HEK293 (cell line): Measurements from ENCODE around the gene SLC25A39.

Experiments used
- GLI2 ChIP-seq: fragments of 450-650 bp; formaldehyde crosslinking; IDR thresholded peaks from 2 replicates; pipeline ENCODE4; 2017; ENCODE audit warnings: missing biosample characterization, missing genetic modification characterization, low read depth, borderline replicate concordance
- GLIS1 ChIP-seq: fragments of 450-650 bp; formaldehyde crosslinking; IDR thresholded peaks from 2 replicates; pipeline ENCODE4 v1.5.1; 2016; ENCODE audit warnings: missing biosample characterization, missing genetic modification characterization
- GLIS2 ChIP-seq: fragments of 450-650 bp; formaldehyde crosslinking; IDR thresholded peaks from 2 replicates; pipeline ENCODE4 v1.5.1; 2016; ENCODE audit warnings: missing biosample characterization, missing genetic modification characterization
- HOXD13 ChIP-seq: sonication (generic); formaldehyde crosslinking; IDR thresholded peaks from 2 replicates; pipeline ENCODE4 v1.8.0; 2022; ENCODE audit warnings: missing genetic modification reagents, borderline replicate concordance
- MYNN ChIP-seq: fragments of 450-650 bp; formaldehyde crosslinking; IDR thresholded peaks from 2 replicates; pipeline ENCODE4 v1.5.1; 2016; ENCODE audit warnings: missing biosample characterization, missing genetic modification characterization, borderline replicate concordance
- OSR2 ChIP-seq: fragments of 450-650 bp; formaldehyde crosslinking; IDR thresholded peaks from 2 replicates; pipeline ENCODE4 v1.5.1; 2016; ENCODE audit warnings: missing biosample characterization, missing genetic modification characterization
- PBX3 ChIP-seq: sonication (generic); formaldehyde crosslinking; IDR thresholded peaks from 2 replicates; pipeline ENCODE4 v1.8.1; 2022; ENCODE audit warnings: mild to moderate bottlenecking, moderate library complexity, missing genetic modification reagents
- REST ChIP-seq: fragments of 450-650 bp; formaldehyde crosslinking; IDR thresholded peaks from 2 replicates; pipeline ENCODE4 v1.5.1; 2016; ENCODE audit warnings: missing biosample characterization, missing genetic modification characterization
- SP3 ChIP-seq: fragments of 450-650 bp; formaldehyde crosslinking; IDR thresholded peaks from 2 replicates; pipeline ENCODE4 v1.5.1; 2016; ENCODE audit warnings: missing biosample characterization, missing genetic modification characterization
- ZBTB10 ChIP-seq: fragments of 450-650 bp; formaldehyde crosslinking; IDR thresholded peaks from 2 replicates; pipeline ENCODE4 v1.5.1; 2016; ENCODE audit warnings: missing biosample characterization, missing genetic modification characterization
- ZBTB7A ChIP-seq: fragments of 450-650 bp; formaldehyde crosslinking; IDR thresholded peaks from 2 replicates; pipeline ENCODE4 v1.5.1; 2016; ENCODE audit warnings: low read depth, missing biosample characterization, missing genetic modification characterization
- ZNF155 ChIP-seq: fragments of 450-650 bp; formaldehyde crosslinking; IDR thresholded peaks from 2 replicates; pipeline ENCODE4 v1.5.1; 2016; ENCODE audit warnings: missing biosample characterization, missing genetic modification characterization
- ZNF175 ChIP-seq: fragments of 450-650 bp; formaldehyde crosslinking; IDR thresholded peaks from 2 replicates; pipeline ENCODE4 v1.5.1; 2016; ENCODE audit warnings: missing biosample characterization, missing genetic modification characterization
- ZNF239 ChIP-seq: fragments of 450-650 bp; formaldehyde crosslinking; IDR thresholded peaks from 2 replicates; pipeline ENCODE4 v1.5.1; 2016; ENCODE audit warnings: missing biosample characterization, missing genetic modification characterization
- ZNF292 ChIP-seq: fragments of 450-650 bp; formaldehyde crosslinking; IDR thresholded peaks from 2 replicates; pipeline ENCODE4 v1.5.1; 2016; ENCODE audit warnings: low read depth, missing biosample characterization, missing genetic modification characterization, borderline replicate concordance
- ZNF350 ChIP-seq: fragments of 450-650 bp; formaldehyde crosslinking; IDR thresholded peaks from 2 replicates; pipeline ENCODE4 v1.5.0; 2017; ENCODE audit warnings: missing biosample characterization, mild to moderate bottlenecking, missing genetic modification characterization
- ZNF391 ChIP-seq: fragments of 450-650 bp; formaldehyde crosslinking; IDR thresholded peaks from 2 replicates; pipeline ENCODE4 v1.5.1; 2016; ENCODE audit warnings: low read depth, missing biosample characterization, missing genetic modification characterization, borderline replicate concordance
- ZNF501 ChIP-seq: fragments of 450-650 bp; formaldehyde crosslinking; IDR thresholded peaks from 2 replicates; pipeline ENCODE4 v1.5.1; 2016; ENCODE audit warnings: missing biosample characterization, missing genetic modification characterization
- ZNF560 ChIP-seq: fragments of 450-650 bp; formaldehyde crosslinking; IDR thresholded peaks from 2 replicates; pipeline ENCODE4 v1.5.1; 2017; ENCODE audit warnings: missing biosample characterization, missing genetic modification characterization, borderline replicate concordance
- ZNF600 ChIP-seq: fragments of 450-650 bp; formaldehyde crosslinking; IDR thresholded peaks from 2 replicates; pipeline ENCODE4 v1.5.1; 2016; ENCODE audit warnings: missing biosample characterization, missing genetic modification characterization
- ZNF660 ChIP-seq: fragments of 450-650 bp; IDR thresholded peaks from 2 replicates; pipeline ENCODE4 v1.5.1; 2018; ENCODE audit warnings: missing biosample characterization, mild to moderate bottlenecking, missing genetic modification characterization
- ZNF677 ChIP-seq: fragments of 450-650 bp; IDR thresholded peaks from 2 replicates; pipeline ENCODE4 v1.5.0; 2018; ENCODE audit warnings: missing biosample characterization, mild to moderate bottlenecking, missing genetic modification characterization, moderate library complexity
- ZNF707 ChIP-seq: fragments of 450-650 bp; formaldehyde crosslinking; IDR thresholded peaks from 2 replicates; pipeline ENCODE4 v1.5.1; 2016; ENCODE audit warnings: missing biosample characterization, missing genetic modification characterization
- TF ChIP-seq, protein P1 (sequence below): fragments of 450-650 bp; formaldehyde crosslinking; IDR thresholded peaks from 2 replicates; pipeline ENCODE4 v1.5.1; 2016; ENCODE audit warnings: missing biosample characterization, missing genetic modification characterization
- TF ChIP-seq, protein P2 (sequence below): fragments of 450-650 bp; formaldehyde crosslinking; IDR thresholded peaks from 2 replicates; pipeline ENCODE4 v1.5.1; 2016; ENCODE audit warnings: missing biosample characterization, missing genetic modification characterization
- TF ChIP-seq, protein P3 (sequence below): fragments of 450-650 bp; formaldehyde crosslinking; IDR thresholded peaks from 2 replicates; pipeline ENCODE4 v1.5.1; 2017; ENCODE audit warnings: missing biosample characterization, missing genetic modification characterization

Gene SLC25A39

GRCh38 chr17:44307387-44308186 is 17.0 kb downstream of the SLC25A39 start (continued):
- TF ChIP-seq, protein P1, sequence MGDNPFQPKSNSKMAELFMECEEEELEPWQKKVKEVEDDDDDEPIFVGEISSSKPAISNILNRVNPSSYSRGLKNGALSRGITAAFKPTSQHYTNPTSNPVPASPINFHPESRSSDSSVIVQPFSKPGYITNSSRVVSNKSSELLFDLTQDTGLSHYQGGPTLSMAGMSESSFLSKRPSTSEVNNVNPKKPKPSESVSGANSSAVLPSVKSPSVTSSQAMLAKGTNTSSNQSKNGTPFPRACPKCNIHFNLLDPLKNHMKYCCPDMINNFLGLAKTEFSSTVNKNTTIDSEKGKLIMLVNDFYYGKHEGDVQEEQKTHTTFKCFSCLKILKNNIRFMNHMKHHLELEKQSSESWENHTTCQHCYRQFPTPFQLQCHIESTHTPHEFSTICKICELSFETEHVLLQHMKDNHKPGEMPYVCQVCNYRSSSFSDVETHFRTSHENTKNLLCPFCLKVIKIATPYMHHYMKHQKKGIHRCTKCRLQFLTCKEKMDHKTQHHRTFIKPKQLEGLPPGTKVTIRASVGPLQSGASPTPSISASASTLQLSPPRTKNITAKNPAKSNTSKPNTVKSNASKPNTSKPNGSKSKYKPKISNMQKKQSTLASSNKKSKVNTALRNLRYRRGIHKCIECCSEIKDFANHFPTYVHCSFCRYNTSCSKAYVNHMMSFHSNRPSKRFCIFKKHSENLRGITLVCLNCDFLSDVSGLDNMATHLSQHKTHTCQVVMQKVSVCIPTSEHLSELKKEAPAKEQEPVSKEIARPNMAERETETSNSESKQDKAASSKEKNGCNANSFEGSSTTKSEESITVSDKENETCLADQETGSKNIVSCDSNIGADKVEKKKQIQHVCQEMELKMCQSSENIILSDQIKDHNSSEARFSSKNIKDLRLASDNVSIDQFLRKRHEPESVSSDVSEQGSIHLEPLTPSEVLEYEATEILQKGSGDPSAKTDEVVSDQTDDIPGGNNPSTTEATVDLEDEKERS (tag by site-specific recombination), result no peak
- TF ChIP-seq REST (tag by site-specific recombination) (no peak), ZNF501 (no peak), ZNF677 (no peak), GLIS2 (tag by site-specific recombination) (peak; percentile 33), ZNF175 (tag by site-specific recombination) (no peak), SP3 (no peak; the same call in 1 of the 2 replicates), GLI2 (tag by site-specific recombination) (no peak), ZNF600 (tag by site-specific recombination) (0 out of 2 replicates have a peak, but pooled peaks have one; percentile 13), HOXD13 (CRISPR knock-in tag) (no peak), ZNF391 (tag by site-specific recombination) (no peak), GLIS1 (tag by site-specific recombination) (peak; percentile 34; the same call in 1 of the 2 replicates), ZBTB10 (tag by site-specific recombination) (peak; percentile 20; the same call in 1 of the 2 replicates), ZNF155 (tag by site-specific recombination) (no peak), OSR2 (no peak), MYNN (tag by site-specific recombination) (no peak), ZNF660 (tag by site-specific recombination) (no peak), PBX3 (CRISPR knock-in tag) (no peak), ZNF560 (tag by site-specific recombination) (no peak), ZNF292 (tag by site-specific recombination) (no peak), ZNF239 (tag by site-specific recombination) (no peak), ZBTB7A (no peak), ZNF707 (tag by site-specific recombination) (peak; percentile 85), ZNF350 (tag by site-specific recombination) (no peak)
- TF ChIP-seq, protein P2, sequence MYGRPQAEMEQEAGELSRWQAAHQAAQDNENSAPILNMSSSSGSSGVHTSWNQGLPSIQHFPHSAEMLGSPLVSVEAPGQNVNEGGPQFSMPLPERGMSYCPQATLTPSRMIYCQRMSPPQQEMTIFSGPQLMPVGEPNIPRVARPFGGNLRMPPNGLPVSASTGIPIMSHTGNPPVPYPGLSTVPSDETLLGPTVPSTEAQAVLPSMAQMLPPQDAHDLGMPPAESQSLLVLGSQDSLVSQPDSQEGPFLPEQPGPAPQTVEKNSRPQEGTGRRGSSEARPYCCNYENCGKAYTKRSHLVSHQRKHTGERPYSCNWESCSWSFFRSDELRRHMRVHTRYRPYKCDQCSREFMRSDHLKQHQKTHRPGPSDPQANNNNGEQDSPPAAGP, result no peak
- TF ChIP-seq, protein P3, sequence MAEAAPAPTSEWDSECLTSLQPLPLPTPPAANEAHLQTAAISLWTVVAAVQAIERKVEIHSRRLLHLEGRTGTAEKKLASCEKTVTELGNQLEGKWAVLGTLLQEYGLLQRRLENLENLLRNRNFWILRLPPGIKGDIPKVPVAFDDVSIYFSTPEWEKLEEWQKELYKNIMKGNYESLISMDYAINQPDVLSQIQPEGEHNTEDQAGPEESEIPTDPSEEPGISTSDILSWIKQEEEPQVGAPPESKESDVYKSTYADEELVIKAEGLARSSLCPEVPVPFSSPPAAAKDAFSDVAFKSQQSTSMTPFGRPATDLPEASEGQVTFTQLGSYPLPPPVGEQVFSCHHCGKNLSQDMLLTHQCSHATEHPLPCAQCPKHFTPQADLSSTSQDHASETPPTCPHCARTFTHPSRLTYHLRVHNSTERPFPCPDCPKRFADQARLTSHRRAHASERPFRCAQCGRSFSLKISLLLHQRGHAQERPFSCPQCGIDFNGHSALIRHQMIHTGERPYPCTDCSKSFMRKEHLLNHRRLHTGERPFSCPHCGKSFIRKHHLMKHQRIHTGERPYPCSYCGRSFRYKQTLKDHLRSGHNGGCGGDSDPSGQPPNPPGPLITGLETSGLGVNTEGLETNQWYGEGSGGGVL, result peak; percentile 7; the same call in 1 of the 2 replicates
